ENCODE results near the gene PIGQ. TPM values are rescaled to one million over a fixed set of nuclear protein-coding genes. Genes with fewer than 3 reads are reported as not detected.

Gene PIGQ
- total and polyA plus RNA-seq, 4 donors, result 34.9 to 98.2 (median 61.4) TPM

GRCh38 chr16:633336-634050 is 63.7 kb downstream of the PIGQ start:
- WGBS, 2 donors, result 97% methylated on average over 66 to 74 of the region's 74 CpGs
- TF ChIP-seq CTCF (IDR thresholded peaks at IDR 0.05; ENCODE audit: control extremely low read depth, extremely low read depth), result no peak
- no peak overlapping the region for H3K9ac ChIP-seq (ENCODE audit: insufficient read depth in 1 of 2, low read length in 2 of 2)
- DNase-seq, result no peak
- no peak for ATAC-seq (ENCODE audit: insufficient read depth, low FRiP score)
- no peaks in the 10 kb centered on the region for H3K9me3 ChIP-seq (ENCODE audit: control insufficient read depth in 4 of 4, insufficient read depth in 3 of 4, low read length in 3 of 4)
- H3K27ac ChIP-seq (ENCODE audit: low read depth in 1 of 2, low read length in 1 of 2), result no peak overlapping the region
- no peaks in the 10 kb centered on the region for H3K27me3 ChIP-seq (ENCODE audit: control insufficient read depth in 3 of 3, insufficient read depth in 3 of 3, low read length in 2 of 3)
- peaks cover 0 to 25% (median 0%) of the 10 kb centered on the region in 4 donors for H3K36me3 ChIP-seq (ENCODE audit: control insufficient read depth in 4 of 4, insufficient read depth in 4 of 4, low read length in 4 of 4)
- H3K4me1 ChIP-seq (ENCODE audit: control insufficient read depth in 5 of 5, insufficient read depth in 5 of 5, low read length in 5 of 5), result peaks cover 0 to 43% (median 22%) of the 10 kb centered on the region in 5 donors
- no peak overlapping the region for H3K4me3 ChIP-seq

Small RNA genes within 50 kb of the gene (small RNA-seq; reads per million reads assigned to genes)
- gene MIR3176 (ENCODE audit: low replicate concordance) (0.52 reads per million, percentile 62 among the genes with 10 or more reads in this experiment), gene MIR5587 (ENCODE audit: low replicate concordance) (0.06 reads per million), gene Z98883.1 (ENCODE audit: low replicate concordance) (not detected)

Other genes with a start within 250 kb of the PIGQ start
- gene AXIN1, start 217.2 kb upstream of the PIGQ start, total RNA-seq, result 10 to 100 TPM; 16.9 to 25.9 TPM
- 10 to 100 TPM; 18.5 to 20.2 TPM for gene AXIN1, start 217.2 kb upstream of the PIGQ start, polyA plus RNA-seq
- 10 to 100 TPM; 31.9 to 65.0 TPM for gene MRPL28, start 199.4 kb upstream of the PIGQ start, total RNA-seq
- gene MRPL28, start 199.4 kb upstream of the PIGQ start, polyA plus RNA-seq, result 10 to 100 TPM; 89.4 to 98.9 TPM
- 10 to 100 TPM; 38.0 to 71.5 TPM for gene PGAP6, start 188.0 kb upstream of the PIGQ start, total RNA-seq
- gene PGAP6, start 188.0 kb upstream of the PIGQ start, polyA plus RNA-seq, result 10 to 100 TPM; 64.8 to 100.0 TPM
- gene NME4, start 172.8 kb upstream of the PIGQ start, total RNA-seq, result 10 to 100 TPM; 18.0 to 68.7 TPM
- 10 to 100 TPM; 64.0 to 67.6 TPM for gene NME4, start 172.8 kb upstream of the PIGQ start, polyA plus RNA-seq
- gene DECR2, start 168.1 kb upstream of the PIGQ start, total RNA-seq, result 10 to 100 TPM in 1 of 2 donors, 1 to 10 TPM in 1; 5.2 to 18.3 TPM
- gene DECR2, start 168.1 kb upstream of the PIGQ start, polyA plus RNA-seq, result 10 to 100 TPM; 13.3 to 18.1 TPM
- 10 to 100 TPM; 20.8 to 38.3 TPM for gene RAB11FIP3, start 144.3 kb upstream of the PIGQ start, total RNA-seq
- 10 to 100 TPM; 20.7 to 22.2 TPM for gene RAB11FIP3, start 144.3 kb upstream of the PIGQ start, polyA plus RNA-seq
- 10 to 100 TPM; 14.4 to 64.1 TPM for gene CAPN15, start 42.3 kb upstream of the PIGQ start, total RNA-seq
- gene CAPN15, start 42.3 kb upstream of the PIGQ start, polyA plus RNA-seq, result 10 to 100 TPM; 37.2 to 40.6 TPM
- gene PRR35, start 9.6 kb upstream of the PIGQ start, total RNA-seq, result not detected
- not detected for gene PRR35, start 9.6 kb upstream of the PIGQ start, polyA plus RNA-seq
- 1 to 10 TPM; 7.0 to 8.6 TPM for gene NHLRC4, start 3.0 kb upstream of the PIGQ start, total RNA-seq
- gene NHLRC4, start 3.0 kb upstream of the PIGQ start, polyA plus RNA-seq, result 1 to 10 TPM; 2.3 to 4.5 TPM
- gene RAB40C, start 20.1 kb downstream of the PIGQ start, total RNA-seq, result 10 to 100 TPM; 25.1 to 58.9 TPM
- 10 to 100 TPM; 34.0 to 53.8 TPM for gene RAB40C, start 20.1 kb downstream of the PIGQ start, polyA plus RNA-seq
- gene WFIKKN1, start 61.0 kb downstream of the PIGQ start, total RNA-seq, result 1 to 10 TPM in 1 of 2 donors, under 1 TPM in 1; 0.31 to 2.5 TPM
- gene WFIKKN1, start 61.0 kb downstream of the PIGQ start, polyA plus RNA-seq, result under 1 TPM; 0.44 to 0.79 TPM
- 10 to 100 TPM; 36.1 to 89.8 TPM for gene METTL26, start 66.3 kb downstream of the PIGQ start, total RNA-seq
- gene METTL26, start 66.3 kb downstream of the PIGQ start, polyA plus RNA-seq, result 100 to 1,000 TPM; 138 to 200 TPM
- gene MCRIP2, start 71.9 kb downstream of the PIGQ start, total RNA-seq, result 10 to 100 TPM in 1 of 2 donors, 1 to 10 TPM in 1; 9.1 to 61.6 TPM
- 100 to 1,000 TPM in 1 of 2 donors, 10 to 100 TPM in 1; 45.0 to 109 TPM for gene MCRIP2, start 71.9 kb downstream of the PIGQ start, polyA plus RNA-seq
- 10 to 100 TPM; 22.4 to 74.2 TPM for gene WDR90, start 79.4 kb downstream of the PIGQ start, total RNA-seq
- gene WDR90, start 79.4 kb downstream of the PIGQ start, polyA plus RNA-seq, result 10 to 100 TPM; 18.6 to 33.4 TPM
- 100 to 1,000 TPM in 1 of 2 donors, 10 to 100 TPM in 1; 40.5 to 121 TPM for gene RHOT2, start 98.2 kb downstream of the PIGQ start, total RNA-seq
- 100 to 1,000 TPM; 111 to 119 TPM for gene RHOT2, start 98.2 kb downstream of the PIGQ start, polyA plus RNA-seq
- gene RHBDL1, start 105.7 kb downstream of the PIGQ start, total RNA-seq, result 1 to 10 TPM in 1 of 2 donors, under 1 TPM in 1; 0.91 to 5.4 TPM
- gene RHBDL1, start 105.7 kb downstream of the PIGQ start, polyA plus RNA-seq, result 1 to 10 TPM in 1 of 2 donors, under 1 TPM in 1; 0.98 to 2.2 TPM
- 100 to 1,000 TPM in 1 of 2 donors, 10 to 100 TPM in 1; 58.8 to 131 TPM for gene STUB1, start 110.4 kb downstream of the PIGQ start, total RNA-seq
- 100 to 1,000 TPM; 113 to 131 TPM for gene STUB1, start 110.4 kb downstream of the PIGQ start, polyA plus RNA-seq
- 10 to 100 TPM; 32.5 to 90.3 TPM for gene JMJD8, start 114.4 kb downstream of the PIGQ start, total RNA-seq
- gene JMJD8, start 114.4 kb downstream of the PIGQ start, polyA plus RNA-seq, result 10 to 100 TPM; 48.4 to 67.5 TPM
- 10 to 100 TPM in 1 of 2 donors, 1 to 10 TPM in 1; 8.1 to 16.3 TPM for gene WDR24, start 120.4 kb downstream of the PIGQ start, total RNA-seq
- gene WDR24, start 120.4 kb downstream of the PIGQ start, polyA plus RNA-seq, result 1 to 10 TPM; 8.1 to 9.8 TPM
- gene FBXL16, start 135.8 kb downstream of the PIGQ start, total RNA-seq, result 1 to 10 TPM in 1 of 2 donors, under 1 TPM in 1; 0.14 to 7.4 TPM
- 1 to 10 TPM in 1 of 2 donors, under 1 TPM in 1; 0.93 to 5.0 TPM for gene FBXL16, start 135.8 kb downstream of the PIGQ start, polyA plus RNA-seq
- 10 to 100 TPM; 10.9 to 67.3 TPM for gene METRN, start 145.2 kb downstream of the PIGQ start, total RNA-seq
- 10 to 100 TPM; 30.3 to 52.7 TPM for gene METRN, start 145.2 kb downstream of the PIGQ start, polyA plus RNA-seq
- gene ANTKMT, start 151.2 kb downstream of the PIGQ start, total RNA-seq, result 10 to 100 TPM in 1 of 2 donors, 1 to 10 TPM in 1; 9.2 to 65.7 TPM
- gene ANTKMT, start 151.2 kb downstream of the PIGQ start, polyA plus RNA-seq, result 10 to 100 TPM; 35.5 to 56.3 TPM
- 10 to 100 TPM; 35.7 to 71.6 TPM for gene CCDC78, start 156.5 kb downstream of the PIGQ start, total RNA-seq
- 10 to 100 TPM; 25.6 to 38.3 TPM for gene CCDC78, start 156.5 kb downstream of the PIGQ start, polyA plus RNA-seq
- 10 to 100 TPM in 1 of 2 donors, 1 to 10 TPM in 1; 4.1 to 26.7 TPM for gene HAGHL, start 157.1 kb downstream of the PIGQ start, total RNA-seq
- 10 to 100 TPM; 13.0 to 13.1 TPM for gene HAGHL, start 157.1 kb downstream of the PIGQ start, polyA plus RNA-seq
- 10 to 100 TPM; 31.2 to 40.6 TPM for gene CIAO3, start 171.0 kb downstream of the PIGQ start, total RNA-seq
- 10 to 100 TPM; 21.0 to 30.2 TPM for gene CIAO3, start 171.0 kb downstream of the PIGQ start, polyA plus RNA-seq
- gene MSLN, start 190.8 kb downstream of the PIGQ start, total RNA-seq, result 100 to 1,000 TPM in 1 of 2 donors, 10 to 100 TPM in 1; 98.8 to 155 TPM
- gene MSLN, start 190.8 kb downstream of the PIGQ start, polyA plus RNA-seq, result 100 to 1,000 TPM; 116 to 125 TPM
- gene RPUSD1, start 218.4 kb downstream of the PIGQ start, total RNA-seq, result 10 to 100 TPM in 1 of 2 donors, 1 to 10 TPM in 1; 8.2 to 25.2 TPM
- 10 to 100 TPM; 21.8 to 25.6 TPM for gene RPUSD1, start 218.4 kb downstream of the PIGQ start, polyA plus RNA-seq
- gene CHTF18, start 218.7 kb downstream of the PIGQ start, total RNA-seq, result 10 to 100 TPM; 13.3 to 16.5 TPM
- 10 to 100 TPM in 1 of 2 donors, 1 to 10 TPM in 1; 7.5 to 17.4 TPM for gene CHTF18, start 218.7 kb downstream of the PIGQ start, polyA plus RNA-seq
- not detected for gene GNG13, start 230.8 kb downstream of the PIGQ start, total RNA-seq
- not detected for gene GNG13, start 230.8 kb downstream of the PIGQ start, polyA plus RNA-seq

All from lung (tissue), 13 donors.